ENCODE results near the gene BRS3.
A peak's percentile ranks its signal among the peaks of the same experiment; 100 is the strongest.

The BRS3 gene

DNA sequence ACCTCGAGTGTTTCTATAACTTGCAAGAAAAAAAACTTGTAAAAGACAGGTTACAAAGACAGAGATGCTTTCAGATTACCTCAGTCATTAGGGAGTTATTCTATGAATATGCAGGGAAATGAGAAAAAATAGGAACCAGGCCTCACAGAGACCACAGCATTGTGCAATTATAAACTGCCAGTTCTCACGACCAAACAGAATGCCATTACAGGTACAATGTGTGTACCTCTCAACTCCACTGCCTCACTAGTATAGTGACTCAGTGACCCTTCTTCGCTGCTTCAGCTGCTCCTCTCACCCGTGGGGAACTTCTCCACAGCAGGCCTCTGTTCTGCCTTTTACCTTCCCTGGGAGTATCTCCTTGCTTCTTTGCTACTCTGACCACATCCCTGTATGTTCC, 7.3 kb downstream of the BRS3 start:
- no peak for DNase-seq (ENCODE audit: low read depth in 2 of 3, low spot score in 2 of 3)

DNA sequence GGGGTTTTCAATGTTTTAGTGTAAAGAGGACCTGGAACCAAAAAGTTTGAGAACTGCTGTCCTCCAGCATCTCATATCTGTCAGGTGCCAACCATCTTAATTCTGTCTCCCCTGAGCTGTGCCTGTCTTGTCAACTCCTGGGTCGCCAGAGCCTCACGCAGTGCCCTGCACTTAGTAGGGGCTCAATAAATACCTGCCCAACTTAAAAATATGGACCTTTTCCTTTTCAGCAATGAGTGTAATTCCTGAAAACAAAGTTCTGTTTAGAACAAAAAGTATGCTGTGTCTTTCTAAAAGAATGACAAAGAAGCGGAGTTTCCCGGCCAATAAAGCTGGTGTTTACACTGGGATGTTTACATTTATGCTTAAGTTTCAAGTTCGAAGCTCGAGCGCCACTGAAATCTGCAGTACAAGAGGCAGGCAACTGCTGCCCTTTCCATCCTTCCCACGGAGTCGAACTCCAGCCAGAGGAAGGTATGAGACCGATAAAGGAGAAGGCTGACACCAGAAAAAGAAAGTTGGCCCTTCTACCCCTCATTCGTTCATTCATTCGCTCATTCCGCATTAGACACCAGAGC, 8.5 kb downstream of the BRS3 start:
- DNase-seq (ENCODE audit: low read depth in 2 of 3, low spot score in 2 of 3): no peak

DNA sequence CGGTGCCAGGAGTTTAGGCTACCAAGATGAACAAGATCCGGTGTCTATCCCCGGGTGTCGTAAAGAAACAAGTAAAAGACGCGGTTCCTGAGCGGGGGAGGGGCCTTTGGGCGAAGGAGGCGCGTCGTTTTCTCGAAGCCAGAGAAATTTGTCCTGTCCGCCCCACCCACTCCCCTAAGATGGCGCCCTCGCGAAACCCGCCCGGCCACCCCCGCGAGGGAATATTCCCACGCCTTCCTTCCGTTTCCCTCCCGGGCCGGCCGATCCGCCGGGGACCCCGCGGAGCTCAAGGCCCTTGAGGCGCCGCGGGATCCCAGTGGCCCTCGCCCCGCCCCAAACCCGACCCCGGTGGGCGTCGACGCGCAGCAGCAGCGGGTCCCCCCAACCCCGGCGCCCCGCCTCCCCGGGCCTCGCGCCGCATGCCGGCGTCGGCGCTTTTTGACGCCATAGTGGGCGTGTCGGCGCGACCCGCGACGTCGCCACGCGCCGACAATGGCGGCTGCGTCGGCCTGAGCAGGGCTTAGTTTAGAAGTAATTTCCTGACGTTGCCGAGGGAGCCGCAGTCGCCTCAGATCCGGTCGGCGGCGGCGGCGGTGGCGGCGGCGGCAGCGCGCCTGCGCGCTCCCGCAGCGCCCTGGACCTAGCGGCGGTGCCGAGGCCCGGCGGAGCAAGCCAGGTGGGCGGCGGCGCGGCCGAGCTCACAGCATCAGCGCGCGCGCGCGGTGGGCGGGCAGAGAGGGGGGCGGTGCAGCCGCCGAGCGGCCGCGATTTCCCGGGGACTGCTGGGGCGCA, 9.2 kb downstream of the BRS3 start:
- DNase-seq (ENCODE audit: low read depth in 2 of 3, low spot score in 2 of 3): peak; percentile 45 to 74 (median 46)

DNA sequence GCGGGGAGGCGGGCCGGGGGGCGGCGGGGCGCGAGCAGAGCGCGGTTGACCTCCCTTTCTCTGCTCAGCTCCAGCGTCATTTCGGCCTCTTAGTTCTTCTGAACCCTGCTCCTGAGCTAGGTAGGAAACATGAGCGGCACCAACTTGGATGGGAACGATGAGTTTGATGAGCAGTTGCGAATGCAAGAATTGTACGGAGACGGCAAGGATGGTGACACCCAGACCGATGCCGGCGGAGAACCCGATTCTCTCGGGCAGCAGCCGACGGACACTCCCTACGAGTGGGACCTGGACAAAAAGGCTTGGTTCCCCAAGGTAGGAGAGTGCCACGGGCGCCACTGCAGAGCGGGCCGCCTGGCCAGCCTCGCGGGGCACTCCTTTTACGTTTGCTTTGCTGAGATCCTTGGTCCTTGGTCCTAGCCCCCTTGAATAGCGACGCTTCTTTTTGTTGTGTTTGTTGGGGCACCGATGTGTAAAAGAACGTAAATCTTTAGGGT, 9.9 kb downstream of the BRS3 start, which contains the start of gene HTATSF1:
TSS of gene HTATSF1 (plus strand) at position 37 of the 497 bp plus-strand sequence. CDS start at position 130, 93 bp downstream.
- DNase-seq (ENCODE audit: low read depth in 2 of 3, low spot score in 2 of 3): no peak

DNA sequence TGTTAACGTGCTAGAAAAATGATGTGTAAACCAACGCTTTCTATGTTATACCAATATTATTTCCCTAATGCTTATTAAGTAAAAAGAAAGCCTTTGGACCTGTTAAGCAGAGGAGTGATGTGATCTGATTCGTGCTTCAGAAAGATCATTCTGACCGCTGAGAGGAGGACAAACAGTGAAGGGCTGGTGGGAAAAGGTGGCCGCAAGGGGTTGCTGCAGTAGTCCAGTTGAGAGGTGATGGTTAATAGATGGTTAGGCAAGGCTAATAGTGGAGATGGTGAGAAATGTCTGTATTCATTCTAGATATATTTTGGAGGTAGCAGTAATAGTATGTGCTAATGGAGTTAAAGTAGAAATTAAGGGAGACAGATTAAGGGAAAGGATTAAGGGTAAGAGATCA, 31.3 kb downstream of the BRS3 start:
- DNase-seq (ENCODE audit: low read depth in 2 of 3, low spot score in 2 of 3): no peak

DNA sequence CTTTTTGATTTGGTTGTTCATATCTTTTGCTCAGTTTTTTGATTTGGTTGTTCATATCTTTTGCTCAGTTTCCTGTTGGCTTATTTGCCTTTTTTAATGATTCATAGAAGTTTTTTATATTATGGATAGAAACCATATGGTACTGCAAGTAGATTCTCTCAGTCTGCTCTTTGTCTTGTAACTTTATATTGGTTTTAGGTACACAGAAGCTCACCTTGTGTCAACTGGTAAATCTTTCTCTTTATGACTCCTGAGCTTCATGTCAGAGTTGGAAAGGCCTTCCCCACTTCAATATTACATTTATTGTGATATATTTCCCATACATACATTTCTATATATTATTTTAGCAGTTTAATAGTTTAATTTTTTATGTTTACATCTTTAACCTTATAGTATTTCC, 36.0 kb downstream of the BRS3 start:
- no peak for DNase-seq (ENCODE audit: low read depth in 2 of 3, low spot score in 2 of 3)

DNA sequence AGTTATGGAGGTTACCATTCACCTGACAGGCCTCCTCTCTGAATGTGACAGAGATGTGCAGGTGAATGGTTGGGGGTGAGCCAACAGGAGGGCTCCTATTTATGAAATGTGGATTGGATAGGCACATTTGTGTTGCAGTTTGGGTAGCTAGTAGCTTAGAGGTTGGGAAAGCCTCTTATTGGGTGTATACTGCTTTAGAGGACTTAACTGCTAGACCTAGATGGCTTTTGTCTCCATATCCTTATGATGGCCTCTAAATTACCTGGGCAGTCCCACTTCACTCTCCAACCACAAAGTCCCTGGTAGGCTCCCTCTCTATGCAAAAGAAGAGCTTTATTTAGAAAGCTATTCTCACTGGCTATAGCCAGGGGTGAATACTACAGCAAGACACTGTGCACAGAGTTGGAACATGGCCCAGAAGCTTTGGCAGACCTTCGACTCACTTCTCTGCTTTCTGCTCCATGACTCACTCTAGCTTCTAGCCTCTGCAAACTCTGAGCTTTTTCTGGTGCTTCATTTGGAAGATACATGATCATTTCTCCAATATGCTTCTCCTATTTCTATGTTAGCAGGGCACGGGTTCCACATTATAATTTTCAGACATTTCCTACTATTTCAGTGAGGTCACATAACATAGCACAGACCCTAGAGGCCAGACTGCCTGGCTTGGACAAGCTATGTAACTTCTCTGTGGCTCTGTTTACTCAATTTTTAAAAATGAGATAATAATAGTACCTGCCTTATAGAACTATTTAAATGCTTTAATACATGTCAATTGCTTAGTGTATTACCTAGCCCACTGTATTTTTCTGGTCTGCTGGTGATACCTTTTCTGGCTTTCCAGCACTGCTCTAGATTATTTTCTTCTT, 38.2 kb downstream of the BRS3 start:
- no peak for DNase-seq (ENCODE audit: low read depth in 2 of 3, low spot score in 2 of 3)

DNA sequence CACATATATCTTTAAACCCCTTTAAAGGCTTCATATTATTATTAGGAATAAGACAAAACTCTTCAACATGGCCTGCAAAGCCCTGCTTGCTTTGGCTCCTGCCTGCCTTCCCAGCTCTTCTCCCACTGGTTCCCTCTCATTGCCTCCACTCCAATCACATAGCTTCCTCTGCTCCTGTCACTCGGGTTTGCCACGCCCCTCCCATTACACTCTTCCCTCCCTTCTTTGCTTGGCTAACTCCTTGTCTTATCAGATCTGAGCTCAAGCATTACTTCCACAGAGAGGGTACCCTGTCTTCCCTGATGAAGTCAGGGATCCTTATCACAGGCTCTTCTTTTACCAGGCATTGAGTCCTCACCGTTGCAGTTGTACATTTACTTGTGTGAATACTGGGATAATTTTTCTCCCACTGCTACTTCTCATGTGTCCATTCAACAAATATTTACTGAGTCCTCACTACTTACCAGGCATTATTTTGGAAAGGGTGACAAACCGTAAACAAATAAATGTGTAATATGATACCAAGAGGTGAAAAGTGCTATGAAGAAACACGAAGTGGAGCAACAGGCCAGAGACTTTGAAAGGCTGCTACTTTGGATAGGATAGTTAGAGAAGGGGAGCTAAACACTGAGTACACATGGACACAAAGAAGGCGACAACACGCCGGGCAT, 41.0 kb downstream of the BRS3 start:
- DNase-seq (ENCODE audit: low read depth in 2 of 3, low spot score in 2 of 3): no peak

DNA sequence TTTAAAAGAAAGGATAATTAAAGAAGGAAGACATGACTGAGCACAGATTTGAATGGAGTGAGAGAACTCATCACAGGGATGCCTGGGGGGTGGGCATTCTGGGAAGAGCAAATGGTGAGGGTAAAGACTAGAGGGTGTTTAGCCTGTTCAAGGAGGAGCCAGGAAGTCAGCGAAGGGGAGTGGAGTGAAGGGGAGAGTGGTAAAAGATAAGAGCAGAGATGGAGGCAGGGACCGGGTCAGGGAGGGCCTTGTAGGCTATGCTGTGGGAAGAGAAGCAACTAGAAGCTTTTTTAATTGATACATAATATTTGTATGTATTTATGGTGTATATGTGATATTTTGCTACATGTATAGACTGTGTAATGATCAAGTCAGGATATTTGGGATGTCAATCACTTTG, 42.0 kb downstream of the BRS3 start:
- no peak for DNase-seq (ENCODE audit: low read depth in 2 of 3, low spot score in 2 of 3)

DNA sequence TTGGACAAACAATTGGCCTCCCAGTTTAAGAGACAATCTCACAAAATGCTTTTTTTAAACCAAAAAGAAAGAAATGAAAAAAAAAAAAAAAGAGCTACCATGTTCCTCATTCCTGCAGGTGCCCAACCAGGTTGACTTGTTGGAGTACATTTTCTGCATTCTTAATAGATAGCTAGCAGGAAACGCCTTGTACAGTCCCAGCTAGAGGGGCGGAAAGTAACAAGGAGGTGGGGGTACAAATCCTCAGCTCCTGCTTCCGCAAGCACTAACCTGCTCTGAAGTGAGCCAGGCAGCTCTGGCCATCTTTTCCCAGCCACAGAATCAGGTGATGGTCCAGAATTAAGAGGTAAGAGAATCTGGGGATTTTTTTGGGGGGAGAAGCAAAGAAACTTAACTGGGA, 44.2 kb downstream of the BRS3 start, which contains the start of gene VGLL1:
TSS of gene VGLL1 (plus strand) at position 265 of the 400 bp plus-strand sequence. CDS start 3,806 bp downstream, outside the sequence.
- no peak for DNase-seq (ENCODE audit: low read depth in 2 of 3, low spot score in 2 of 3)

DNA sequence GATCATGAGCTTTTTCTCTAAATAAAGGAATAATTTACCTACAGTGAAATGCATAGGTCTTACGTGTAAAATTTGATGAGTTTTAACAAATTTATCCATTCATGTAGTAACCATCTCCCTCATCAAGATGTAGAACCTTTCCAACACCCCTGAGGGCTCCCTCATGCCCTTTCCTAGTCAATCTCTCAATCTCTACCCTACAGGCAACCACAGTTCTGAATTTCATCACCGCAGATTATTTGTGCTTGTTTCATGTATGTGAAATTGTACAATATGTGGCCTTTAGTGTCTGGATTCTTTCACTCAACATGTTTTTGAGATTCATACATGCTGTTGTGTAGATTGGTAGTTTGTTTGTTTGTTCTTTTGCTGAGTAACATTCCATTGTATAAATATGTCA, 46.4 kb downstream of the BRS3 start:
- DNase-seq (ENCODE audit: low read depth in 2 of 3, low spot score in 2 of 3): no peak

DNA sequence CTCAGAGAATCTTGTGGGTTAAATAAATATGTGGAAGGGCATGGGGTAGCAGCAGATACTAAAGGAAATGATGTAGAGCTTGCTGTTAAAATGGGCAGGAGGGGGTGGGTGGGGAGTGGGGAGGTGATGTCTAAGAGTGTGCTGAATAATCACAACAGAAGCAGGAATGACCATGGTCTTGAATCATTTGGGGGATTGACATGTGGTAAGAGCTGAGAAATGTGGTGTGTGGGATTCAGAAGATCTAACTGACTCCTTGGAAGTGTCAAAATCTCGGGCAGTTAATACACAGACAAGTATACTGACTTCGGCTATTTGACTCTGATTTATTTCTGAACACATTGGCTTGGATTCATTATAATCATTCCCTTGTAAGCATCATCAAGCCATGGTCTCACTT, 51.1 kb downstream of the BRS3 start:
- no peak for DNase-seq (ENCODE audit: low read depth in 2 of 3, low spot score in 2 of 3)

DNA sequence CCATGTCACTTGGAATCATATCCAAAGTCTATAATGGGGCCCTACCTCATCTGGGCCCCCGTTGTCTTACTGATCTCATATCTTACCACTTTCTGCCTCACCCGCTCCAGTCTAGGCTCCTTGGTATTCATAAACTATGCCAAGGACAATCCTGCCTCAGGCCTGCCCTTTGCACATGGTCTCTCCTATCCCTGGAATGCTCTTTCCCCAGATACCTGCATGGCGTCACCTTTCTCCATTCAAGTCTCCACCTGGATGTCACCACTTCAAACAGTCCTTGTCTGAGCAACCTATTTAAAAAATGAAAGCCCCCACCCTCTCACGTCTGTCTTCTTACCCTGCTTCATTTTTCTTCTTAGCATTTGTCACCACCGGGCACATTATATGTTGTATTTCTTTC, 52.5 kb downstream of the BRS3 start:
- DNase-seq (ENCODE audit: low read depth in 2 of 3, low spot score in 2 of 3): no peak

DNA sequence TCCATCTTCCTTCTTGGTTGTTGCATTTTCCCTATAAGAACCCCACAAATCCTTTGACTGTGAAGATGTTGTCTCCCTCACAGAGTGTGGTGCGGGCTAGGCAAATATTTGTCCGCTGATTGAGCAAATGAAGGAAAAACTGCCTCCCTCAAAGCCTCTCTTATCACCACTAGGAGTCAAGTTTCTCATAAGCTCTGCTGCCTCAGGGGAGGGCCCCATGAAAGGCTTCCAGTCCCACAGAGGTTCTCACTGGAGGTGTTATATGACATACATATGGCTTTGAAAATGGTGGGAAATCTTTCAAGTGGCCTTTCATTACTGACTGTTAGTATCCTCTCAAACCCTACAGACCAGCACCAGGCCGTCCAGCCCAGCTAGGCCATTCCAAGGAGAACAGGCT, 53.5 kb downstream of the BRS3 start:
- no peak for DNase-seq (ENCODE audit: low read depth in 2 of 3, low spot score in 2 of 3)

DNA sequence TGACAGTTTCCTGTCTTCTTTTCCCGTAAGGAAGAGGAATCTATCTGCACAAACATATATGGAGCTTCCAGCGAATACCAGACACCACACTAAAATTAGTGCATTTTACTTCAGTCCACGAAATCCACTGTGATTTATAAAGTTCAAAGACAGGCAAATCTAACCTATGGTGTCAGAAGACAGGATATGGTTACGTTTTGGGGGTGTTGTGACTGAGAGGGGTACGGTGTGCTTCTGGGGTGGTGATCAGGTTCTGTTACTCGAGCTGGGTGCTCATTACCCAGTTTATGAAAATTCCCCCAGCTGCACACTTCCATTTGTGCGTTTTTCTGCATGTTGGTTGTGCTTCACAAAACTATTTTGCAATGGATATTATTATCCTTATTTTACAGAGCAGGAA, 54.5 kb downstream of the BRS3 start:
- no peak for DNase-seq (ENCODE audit: low read depth in 2 of 3, low spot score in 2 of 3)
